GM12878 (cell line): ENCODE measurements around the gene CLCN7. TPM values are rescaled to one million over a fixed set of nuclear protein-coding genes. Genes with fewer than 3 reads are reported as not detected.

Source experiments
- ATAC-seq: fragments of 200-7000 bp; cut with Tn5 transposase; 3 replicates; pipeline ENCODE4 v1.9.1; 2020; ENCODE audit warnings: mild to moderate bottlenecking, moderate library complexity
- BruUV-seq: library from RNA; stranded (reverse); fragments of 400-500 nt; replicated peaks from 2 replicates; lab custom pipeline; 2021; lab: Mats Ljungman, UMichigan
- CTCF ChIA-PET: fragments of 300-600 bp; sonication (Branson Sonifier 250); formaldehyde crosslinking; extraction: SDS; loops from one replicate; lab custom pipeline; 2021; ENCODE audit warnings: inconsistent platforms; lab: Yijun Ruan, JAX
- POLR2A ChIA-PET: fragments of 350-600 bp; formaldehyde crosslinking; extraction: SDS; loops from one replicate; lab custom pipeline; 2021; ENCODE audit warnings: inconsistent platforms; lab: Charles Lee
- RAD21 ChIA-PET: fragments of 300-600 bp; sonication (Branson Sonifier 250); formaldehyde crosslinking; loops from one replicate; lab custom pipeline; 2023; ENCODE audit warnings: antibody characterized with exemption; ENCODE audit not compliant: unreplicated experiment; lab: Charles Lee
- SMC1A ChIA-PET: fragments of 300-600 bp; sonication (Branson Sonifier 250); formaldehyde crosslinking; loops from one replicate; lab custom pipeline; 2023; ENCODE audit not compliant: unreplicated experiment, uncharacterized antibody; lab: Charles Lee
- DNase-seq: peaks from one replicate; pipeline ENCODE4 v3.0.0-alpha.2; 2011; ENCODE audit warnings: low read depth, low spot score
- FAIRE-seq: peaks from 3 replicates; lab custom pipeline; 2011; peaks lifted over from hg19 to GRCh38; lab: Jason Lieb, UNC
- H2AFZ ChIP-seq: 2 replicates; pipeline ENCODE4 v1.6.0; 2011; ENCODE audit warnings: low read depth, low read length, control low read depth; ENCODE audit not compliant: control insufficient read depth
- H3K27ac ChIP-seq: 2 replicates; pipeline ENCODE4 v1.5.1; 2011; ENCODE audit warnings: control low read depth; ENCODE audit not compliant: control insufficient read depth, insufficient read depth
- H3K27me3 ChIP-seq, 2 experiments: replicated peaks in 1 of 2; 2 replicates each; pipeline versions ENCODE4 v1.6.0 to v1.6.1; 2011; ENCODE audit warnings: low read length in 1 of 2; ENCODE audit not compliant: control insufficient read depth in 2 of 2, insufficient read depth in 2 of 2
- H3K36me3 ChIP-seq, 2 experiments: 2 replicates each; pipeline ENCODE4 v1.5.1; 2011; ENCODE audit warnings: low read length in 1 of 2; ENCODE audit not compliant: control insufficient read depth in 2 of 2, insufficient read depth in 2 of 2
- H3K4me1 ChIP-seq: 2 replicates; pipeline ENCODE4 v1.6.1; 2011; ENCODE audit warnings: mild to moderate bottlenecking, low read length, moderate library complexity, mixed read lengths; ENCODE audit not compliant: control insufficient read depth, insufficient read depth
- H3K4me2 ChIP-seq: 2 replicates; pipeline ENCODE4 v1.6.0; 2011; ENCODE audit warnings: control low read depth; ENCODE audit not compliant: control insufficient read depth, insufficient read depth
- H3K4me3 ChIP-seq: fragments of 200-600 bp; sonication (generic); 2 replicates; pipeline ENCODE4 v1.5.1; 2016
- H3K79me2 ChIP-seq: 2 replicates; pipeline ENCODE4 v1.6.0; 2011; ENCODE audit warnings: low read length; ENCODE audit not compliant: control insufficient read depth, insufficient read depth
- H3K9ac ChIP-seq: 2 replicates; pipeline ENCODE4 v1.8.0; 2011; ENCODE audit warnings: low read length, control low read depth, mixed read lengths; ENCODE audit not compliant: control insufficient read depth, insufficient read depth
- H3K9me3 ChIP-seq: replicated peaks from 3 replicates; pipeline ENCODE4 v1.5.1; 2011; ENCODE audit warnings: mild to moderate bottlenecking, low read length; ENCODE audit not compliant: control insufficient read depth, insufficient read depth
- H4K20me1 ChIP-seq: 2 replicates; pipeline ENCODE4 v1.6.0; 2011; ENCODE audit not compliant: control insufficient read depth, insufficient read depth
- CEBPB ChIP-seq, 2 experiments: fragments of 150-350 bp in 1 of 2; IDR thresholded peaks; 2 replicates each; pipeline ENCODE4 v1.6.1; 2012 to 2014; ENCODE audit warnings: low read depth in 2 of 2, low read length in 2 of 2, borderline replicate concordance in 1 of 2, inconsistent platforms in 1 of 2
- DPF2 ChIP-seq: fragments of 450-650 bp; IDR thresholded peaks from 2 replicates; pipeline ENCODE4 v1.6.1; 2017; ENCODE audit warnings: mild to moderate bottlenecking
- EZH2 ChIP-seq: IDR thresholded peaks from 2 replicates; pipeline ENCODE4 v1.6.1; 2012; ENCODE audit warnings: low read depth, mild to moderate bottlenecking, control low read depth, inconsistent platforms, low read length, borderline replicate concordance; ENCODE audit not compliant: control insufficient read depth
- IRF5 ChIP-seq: fragments of 450-650 bp; IDR thresholded peaks from 2 replicates; pipeline ENCODE4 v1.6.1; 2017; ENCODE audit warnings: borderline replicate concordance
- RUNX3 ChIP-seq: IDR thresholded peaks from 2 replicates; pipeline ENCODE4 v1.6.1; 2012; ENCODE audit warnings: low read length, inconsistent platforms
- SKIL ChIP-seq: fragments of 450-650 bp; IDR thresholded peaks from 2 replicates; pipeline ENCODE4 v1.6.1; 2017; ENCODE audit warnings: mild to moderate bottlenecking, low read depth, inconsistent platforms; ENCODE audit not compliant: poor library complexity, severe bottlenecking
- TCF7 ChIP-seq: IDR thresholded peaks from 2 replicates; pipeline ENCODE4 v1.6.1; 2014; ENCODE audit warnings: antibody characterized with exemption, borderline replicate concordance
- WGBS: methylation state at CpG from one replicate; pipeline ENCODE4 v1.1.6; 2016; ENCODE audit warnings: low lambda C conversion rate; ENCODE audit not compliant: insufficient replicate concordance, insufficient coverage; ENCODE audit errors: missing lambda C conversion rate; 5-methylcytosine and 5-hydroxymethylcytosine counted together
- in situ Hi-C: fragments of 300-500 bp; cut with MboI; formaldehyde crosslinking; loops from 9 replicates; pipeline ENCODE4 v1.14.3; 2018; ENCODE audit warnings: mixed read lengths
- intact Hi-C: fragments of 100-400 bp; cut with micrococcal nuclease; formaldehyde crosslinking; loops from one replicate; pipeline ENCODE4 v1.14.2; 2022; ENCODE audit not compliant: unreplicated experiment
- polyA plus RNA-seq, 11 experiments: library from polyadenylated mRNA; depleted of rRNA in 4 of 11; unstranded in 6 of 11; stranded (reverse) in 5 of 11; fragments of >200 nt; fragmentation: Nextera tagmentation in 4 of 11; fragmentation: Illumina TruSeq in 1 of 11; extraction: Ambion mirVana in 4 of 11; extraction: Trizol in 1 of 11; gene quantifications; 1 replicate in 1 of 11; 2 replicates in 10 of 11; pipeline versions ENCODE4 v1.2.1 to v1.2.3, GENCODE V29; 2011 to 2016; ENCODE audit warnings: inconsistent platforms in 2 of 11, missing spikeins in 2 of 11, low read depth in 1 of 11
- total RNA-seq, 4 experiments: library from RNA; depleted of rRNA in 3 of 4; stranded (reverse); fragments of >200 nt in 3 of 4; fragmentation: Illumina TruSeq in 1 of 4; extraction: Trizol in 1 of 4; gene quantifications; 2 replicates each; pipeline versions ENCODE4 v1.2.1 to v1.2.3, GENCODE V29; 2013 to 2021

CLCN7 gene
- total and polyA plus RNA-seq, 10 of the 15 experiments (the other 5 are each of a cell fraction or from before 2014, with no cell fraction given), result 0.04 to 62.5 (median 19.9) TPM

GRCh38 chr16:1465567-1465915 lies 9.3 kb downstream of the CLCN7 start (continued):
- TF ChIP-seq SKIL (no peak), RUNX3 (no peak), CEBPB (IDR thresholded peaks at IDR 0.05; ENCODE audit: borderline replicate concordance in 1 of 2, low read depth in 2 of 2, low read length in 2 of 2) (no peak), IRF5 (no peak)

DNA sequence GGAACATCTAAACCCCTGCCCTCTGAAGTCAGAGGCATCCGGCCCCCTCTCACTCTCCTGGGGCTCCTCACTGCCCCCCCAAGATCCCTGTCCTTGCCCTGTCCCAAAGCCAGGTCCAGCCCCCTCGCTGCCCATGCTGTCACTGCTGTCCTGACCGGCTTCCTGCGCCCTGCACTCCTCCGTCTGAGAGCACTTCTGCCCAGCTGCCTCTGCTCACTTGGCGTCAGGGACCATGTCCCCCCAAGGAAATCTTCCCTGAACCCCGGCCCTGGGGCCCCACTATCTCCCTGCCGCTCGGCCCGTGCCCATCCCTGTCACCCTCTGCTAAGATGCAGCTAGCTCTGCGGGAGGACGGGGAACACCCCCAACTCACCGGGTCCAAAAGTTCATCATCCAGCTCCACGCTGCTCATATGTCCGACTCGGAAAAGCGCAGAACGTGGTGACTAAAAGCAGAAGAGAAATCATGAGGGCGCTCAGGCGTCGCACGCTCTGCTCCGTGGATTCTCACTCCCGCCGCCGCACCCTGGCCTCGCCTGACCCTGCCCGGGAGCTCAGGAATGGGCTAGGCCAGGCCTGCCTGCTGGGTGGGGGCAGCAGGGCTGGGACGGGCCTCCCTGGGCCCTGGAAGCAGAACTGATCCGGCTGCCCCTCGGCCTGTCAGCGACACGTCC lies 9.8 kb downstream of the CLCN7 start:
- Histone ChIP-seq H3K4me1 (no peaks in the 10 kb centered on the region), H3K9ac (no peak overlapping the region), H3K4me2 (no peak overlapping the region), H3K9me3 (no peaks in the 10 kb centered on the region), H3K27ac (no peak overlapping the region), H3K4me3 (no peak overlapping the region), H3K36me3 (peaks cover 0 to 7% of the 10 kb centered on the region in 2 experiments; a peak in 2 of 4 replicates), H3K79me2 (peaks cover 19% of the 10 kb centered on the region), H2AFZ (no peak overlapping the region), H3K27me3 (no peaks in the 10 kb centered on the region), H4K20me1 (no peaks in the 10 kb centered on the region)
- no peak for ATAC-seq
- RAD21 ChIA-PET, result no interaction called here
- CTCF ChIA-PET, result no interaction called here
- SMC1A ChIA-PET, result no interaction called here
- BruUV-seq, result no TSS peak
- in situ Hi-C loops, result no loop called here
- intact Hi-C loops, result no loop called here
- POLR2A ChIA-PET, result no interaction called here
- no peak for FAIRE-seq
- no peak for DNase-seq
- WGBS, result 87% methylated on average over 33 of the region's 33 CpGs
- TF ChIP-seq EZH2, result no peak
- TF ChIP-seq DPF2, result no peak
- TF ChIP-seq TCF7, result no peak
